Activated effector memory CD4-positive, alpha-beta T cell treated with Interleukin-2 at 50 U/mL for 16 hours (primary cell): ENCODE results near the gene LAPTM4A.
A peak's percentile ranks its signal among the peaks of the same experiment; 100 is the strongest.
"Not testable (repeated sequence)": the region's sequence is repeated elsewhere in the genome, so short reads cannot be mapped to it uniquely, and the experiment has no call there.

Source experiments
- DNase-seq: peaks from one replicate; pipeline ENCODE4 v3.0.0-alpha.2; 2020

The LAPTM4A gene

GRCh38 chr2:20051532-20052228 is at the start of gene LAPTM4A:
TSS of gene LAPTM4A (minus strand) at chr2:20051628. CDS start at chr2:20051520, 108 bp downstream.
- peak; percentile 94 for DNase-seq

GRCh38 chr2:20100711-20101110 is 49.3 kb upstream of the LAPTM4A start:
- no peak for DNase-seq

- no peak for DNase-seq
Measured at GRCh38 chr2:20099780-20100179, 48.4 kb upstream of the LAPTM4A start.

GRCh38 chr2:20097889-20098714 is 46.7 kb upstream of the LAPTM4A start:
- DNase-seq, result peak; percentile 61

- DNase-seq, result no peak
Measured at GRCh38 chr2:20095469-20095868, 44.0 kb upstream of the LAPTM4A start.

- no peak for DNase-seq
Measured at GRCh38 chr2:20094955-20095354, 43.5 kb upstream of the LAPTM4A start.

- DNase-seq, result no peak
Measured at GRCh38 chr2:20094142-20094755, 42.8 kb upstream of the LAPTM4A start.

GRCh38 chr2:20093263-20094141 is 42.1 kb upstream of the LAPTM4A start:
- DNase-seq, result no peak

- DNase-seq, result no peak
Measured at GRCh38 chr2:20092901-20093235, 41.4 kb upstream of the LAPTM4A start.

- DNase-seq, result no peak
Measured at GRCh38 chr2:20092226-20092900, 40.9 kb upstream of the LAPTM4A start.

- DNase-seq, result no peak
Measured at GRCh38 chr2:20091305-20091991, 40.0 kb upstream of the LAPTM4A start.

GRCh38 chr2:20089715-20090464 is 38.5 kb upstream of the LAPTM4A start:
- DNase-seq, result no peak

- not testable (repeated sequence) for DNase-seq
Measured at GRCh38 chr2:20085909-20086308, 34.5 kb upstream of the LAPTM4A start.

GRCh38 chr2:20082812-20083211 is 31.4 kb upstream of the LAPTM4A start:
- not testable (repeated sequence) for DNase-seq

- DNase-seq, result no peak
Measured at GRCh38 chr2:20081841-20082240, 30.4 kb upstream of the LAPTM4A start.

- DNase-seq, result no peak
Measured at GRCh38 chr2:20080839-20081415, 29.5 kb upstream of the LAPTM4A start.

GRCh38 chr2:20080428-20080827 is 29.0 kb upstream of the LAPTM4A start:
- no peak for DNase-seq

GRCh38 chr2:20079546-20080115 is 28.2 kb upstream of the LAPTM4A start:
- DNase-seq, result no peak

- no peak for DNase-seq
Measured at GRCh38 chr2:20077411-20077940, 26.0 kb upstream of the LAPTM4A start.

GRCh38 chr2:20076757-20077156 is 25.3 kb upstream of the LAPTM4A start:
- no peak for DNase-seq
